ENCODE data around the gene DGKH.
A peak's percentile ranks its signal among the peaks of the same experiment; 100 is the strongest.

Gene DGKH

GRCh38 chr13:42057918-42058530 lies 9.6 kb downstream of the DGKH start:
- Histone ChIP-seq H3K27me3 (ENCODE audit: control insufficient read depth in 3 of 3, insufficient read depth in 3 of 3, low read depth in 1 of 3, low read length in 3 of 3) (no peaks in the 10 kb centered on the region), H3K4me1 (ENCODE audit: control insufficient read depth in 2 of 2, insufficient read depth in 1 of 2, low read depth in 1 of 2, low read length in 2 of 2) (no peaks in the 10 kb centered on the region), H2BK120ac (ENCODE audit: low read depth, low read length) (no peak overlapping the region), H3K27ac (replicated peaks; ENCODE audit: low read length) (no peak overlapping the region), H3K18ac (ENCODE audit: low read length) (no peak overlapping the region), H3K4me3 (ENCODE audit: low read length in 2 of 2) (no peak overlapping the region), H3K4me2 (ENCODE audit: insufficient read depth, low read length, poor library complexity, severe bottlenecking) (no peak overlapping the region), H3K23ac (ENCODE audit: low read depth, low read length, poor library complexity) (no peak overlapping the region), H4K8ac (ENCODE audit: low read depth, low read length) (no peak overlapping the region), H2AK5ac (ENCODE audit: low read depth, low read length) (no peak overlapping the region), H2BK12ac (ENCODE audit: low read length) (no peak overlapping the region), H3K9me3 (replicated peaks in 1 of 2; ENCODE audit: control insufficient read depth in 2 of 2, insufficient read depth in 1 of 2, low read depth in 1 of 2, low read length in 2 of 2) (peaks cover 0 to 7% of the 10 kb centered on the region in 2 donors), H3K14ac (ENCODE audit: low read length) (no peak overlapping the region), H2BK5ac (ENCODE audit: low read length) (no peak overlapping the region), H2AFZ (ENCODE audit: low read length) (no peak overlapping the region), H3K4ac (ENCODE audit: low read length) (no peak overlapping the region), H3K9ac (ENCODE audit: low read depth, low read length, poor library complexity) (no peak overlapping the region), H2BK15ac (ENCODE audit: low read length) (no peak overlapping the region), H3K36me3 (replicated peaks in 1 of 2; ENCODE audit: control insufficient read depth in 2 of 2, insufficient read depth in 2 of 2, low read length in 2 of 2) (peaks cover 1 to 10% of the 10 kb centered on the region in 2 donors), H4K91ac (ENCODE audit: low read depth, low read length, poor library complexity) (no peak overlapping the region), H3K79me1 (ENCODE audit: low read depth, low read length) (no peaks in the 10 kb centered on the region)
- WGBS, 2 donors (ENCODE audit: extremely low coverage in 2 of 2, insufficient read length in 2 of 2, insufficient replicate concordance in 1 of 2): no CpG with 5 or more reads among the region's 2 CpGs
- DNase-seq (ENCODE audit: low spot score): no peak

GRCh38 chr13:42061943-42062342 lies 13.5 kb downstream of the DGKH start:
- no peak overlapping the region for H3K18ac ChIP-seq (ENCODE audit: low read length)
- H3K9me3 ChIP-seq (replicated peaks in 1 of 2; ENCODE audit: control insufficient read depth in 2 of 2, insufficient read depth in 1 of 2, low read depth in 1 of 2, low read length in 2 of 2): peaks cover 0 to 10% of the 10 kb centered on the region in 2 donors
- H3K4ac ChIP-seq (ENCODE audit: low read length): no peak overlapping the region
- H2BK12ac ChIP-seq (ENCODE audit: low read length): no peak overlapping the region
- H3K4me2 ChIP-seq (ENCODE audit: insufficient read depth, low read length, poor library complexity, severe bottlenecking): no peak overlapping the region
- H3K4me1 ChIP-seq (ENCODE audit: control insufficient read depth in 2 of 2, insufficient read depth in 1 of 2, low read depth in 1 of 2, low read length in 2 of 2): peaks cover 0 to 2% of the 10 kb centered on the region in 2 donors
- H3K27me3 ChIP-seq (ENCODE audit: control insufficient read depth in 3 of 3, insufficient read depth in 3 of 3, low read depth in 1 of 3, low read length in 3 of 3): no peaks in the 10 kb centered on the region
- no peak overlapping the region for H2BK120ac ChIP-seq (ENCODE audit: low read depth, low read length)
- peaks cover 9 to 30% of the 10 kb centered on the region in 2 donors for H3K36me3 ChIP-seq (replicated peaks in 1 of 2; ENCODE audit: control insufficient read depth in 2 of 2, insufficient read depth in 2 of 2, low read length in 2 of 2)
- H2BK15ac ChIP-seq (ENCODE audit: low read length): no peak overlapping the region
- H3K14ac ChIP-seq (ENCODE audit: low read length): no peak overlapping the region
- H3K27ac ChIP-seq (replicated peaks; ENCODE audit: low read length): no peak overlapping the region
- H3K9ac ChIP-seq (ENCODE audit: low read depth, low read length, poor library complexity): no peak overlapping the region
- DNase-seq (ENCODE audit: low spot score): no peak
- H2AFZ ChIP-seq (ENCODE audit: low read length): no peak overlapping the region
- H2AK5ac ChIP-seq (ENCODE audit: low read depth, low read length): no peak overlapping the region
- no peak overlapping the region for H2BK5ac ChIP-seq (ENCODE audit: low read length)
- no peaks in the 10 kb centered on the region for H3K79me1 ChIP-seq (ENCODE audit: low read depth, low read length)
- no peak overlapping the region for H3K23ac ChIP-seq (ENCODE audit: low read depth, low read length, poor library complexity)
- no peak overlapping the region for H4K8ac ChIP-seq (ENCODE audit: low read depth, low read length)
- H4K91ac ChIP-seq (ENCODE audit: low read depth, low read length, poor library complexity): no peak overlapping the region
- no peak overlapping the region for H3K4me3 ChIP-seq (ENCODE audit: low read length in 2 of 2)

- H3K36me3 ChIP-seq (replicated peaks in 1 of 2; ENCODE audit: control insufficient read depth in 2 of 2, insufficient read depth in 2 of 2, low read length in 2 of 2): peaks cover 9 to 32% of the 10 kb centered on the region in 2 donors
- no peak overlapping the region for H3K27ac ChIP-seq (replicated peaks; ENCODE audit: low read length)
- H2BK12ac ChIP-seq (ENCODE audit: low read length): no peak overlapping the region
- H2AFZ ChIP-seq (ENCODE audit: low read length): no peak overlapping the region
- H2BK5ac ChIP-seq (ENCODE audit: low read length): no peak overlapping the region
- peaks cover 0 to 10% of the 10 kb centered on the region in 2 donors for H3K9me3 ChIP-seq (replicated peaks in 1 of 2; ENCODE audit: control insufficient read depth in 2 of 2, insufficient read depth in 1 of 2, low read depth in 1 of 2, low read length in 2 of 2)
- no peak overlapping the region for H2BK120ac ChIP-seq (ENCODE audit: low read depth, low read length)
- no peak overlapping the region for H2AK5ac ChIP-seq (ENCODE audit: low read depth, low read length)
- no peak overlapping the region for H2BK15ac ChIP-seq (ENCODE audit: low read length)
- no peak overlapping the region for H3K14ac ChIP-seq (ENCODE audit: low read length)
- no peak overlapping the region for H3K4ac ChIP-seq (ENCODE audit: low read length)
- no peak overlapping the region for H4K8ac ChIP-seq (ENCODE audit: low read depth, low read length)
- H4K91ac ChIP-seq (ENCODE audit: low read depth, low read length, poor library complexity): no peak overlapping the region
- no peak overlapping the region for H3K4me2 ChIP-seq (ENCODE audit: insufficient read depth, low read length, poor library complexity, severe bottlenecking)
- DNase-seq (ENCODE audit: low spot score): no peak
- WGBS, 2 donors (ENCODE audit: extremely low coverage in 2 of 2, insufficient read length in 2 of 2, insufficient replicate concordance in 1 of 2): no CpG with 5 or more reads among the region's 2 CpGs
- H3K4me1 ChIP-seq (ENCODE audit: control insufficient read depth in 2 of 2, insufficient read depth in 1 of 2, low read depth in 1 of 2, low read length in 2 of 2): peaks cover 0 to 2% of the 10 kb centered on the region in 2 donors
- H3K4me3 ChIP-seq (ENCODE audit: low read length in 2 of 2): no peak overlapping the region
- H3K27me3 ChIP-seq (ENCODE audit: control insufficient read depth in 3 of 3, insufficient read depth in 3 of 3, low read depth in 1 of 3, low read length in 3 of 3): no peaks in the 10 kb centered on the region
- H3K18ac ChIP-seq (ENCODE audit: low read length): no peak overlapping the region
- H3K23ac ChIP-seq (ENCODE audit: low read depth, low read length, poor library complexity): no peak overlapping the region
- no peaks in the 10 kb centered on the region for H3K79me1 ChIP-seq (ENCODE audit: low read depth, low read length)
- H3K9ac ChIP-seq (ENCODE audit: low read depth, low read length, poor library complexity): no peak overlapping the region
Measured at GRCh38 chr13:42063105-42063504, 14.7 kb downstream of the DGKH start.

GRCh38 chr13:42064259-42064658 lies 15.8 kb downstream of the DGKH start:
- no peak overlapping the region for H3K9ac ChIP-seq (ENCODE audit: low read depth, low read length, poor library complexity)
- no peak overlapping the region for H2BK120ac ChIP-seq (ENCODE audit: low read depth, low read length)
- no peak overlapping the region for H3K4ac ChIP-seq (ENCODE audit: low read length)
- H3K4me2 ChIP-seq (ENCODE audit: insufficient read depth, low read length, poor library complexity, severe bottlenecking): no peak overlapping the region
- no peak overlapping the region for H3K27ac ChIP-seq (replicated peaks; ENCODE audit: low read length)
- H3K27me3 ChIP-seq (ENCODE audit: control insufficient read depth in 3 of 3, insufficient read depth in 3 of 3, low read depth in 1 of 3, low read length in 3 of 3): no peaks in the 10 kb centered on the region
- no peak overlapping the region for H2AFZ ChIP-seq (ENCODE audit: low read length)
- H2BK5ac ChIP-seq (ENCODE audit: low read length): no peak overlapping the region
- H3K9me3 ChIP-seq (replicated peaks in 1 of 2; ENCODE audit: control insufficient read depth in 2 of 2, insufficient read depth in 1 of 2, low read depth in 1 of 2, low read length in 2 of 2): peaks cover 0 to 2% of the 10 kb centered on the region in 2 donors
- no CpG with 5 or more reads among the region's 6 CpGs for WGBS, 2 donors (ENCODE audit: extremely low coverage in 2 of 2, insufficient read length in 2 of 2, insufficient replicate concordance in 1 of 2)
- no peak overlapping the region for H2AK5ac ChIP-seq (ENCODE audit: low read depth, low read length)
- H3K18ac ChIP-seq (ENCODE audit: low read length): no peak overlapping the region
- H4K8ac ChIP-seq (ENCODE audit: low read depth, low read length): no peak overlapping the region
- no peak overlapping the region for H3K23ac ChIP-seq (ENCODE audit: low read depth, low read length, poor library complexity)
- H2BK12ac ChIP-seq (ENCODE audit: low read length): no peak overlapping the region
- H3K4me1 ChIP-seq (ENCODE audit: control insufficient read depth in 2 of 2, insufficient read depth in 1 of 2, low read depth in 1 of 2, low read length in 2 of 2): peaks cover 0 to 2% of the 10 kb centered on the region in 2 donors
- no peak for DNase-seq (ENCODE audit: low spot score)
- H3K14ac ChIP-seq (ENCODE audit: low read length): no peak overlapping the region
- no peak overlapping the region for H4K91ac ChIP-seq (ENCODE audit: low read depth, low read length, poor library complexity)
- peak overlapping the region in 1 of 2 donors; percentile 62 for H3K4me3 ChIP-seq (ENCODE audit: low read length in 2 of 2)
- H2BK15ac ChIP-seq (ENCODE audit: low read length): no peak overlapping the region
- H3K36me3 ChIP-seq (replicated peaks in 1 of 2; ENCODE audit: control insufficient read depth in 2 of 2, insufficient read depth in 2 of 2, low read length in 2 of 2): peaks cover 9 to 26% of the 10 kb centered on the region in 2 donors
- H3K79me1 ChIP-seq (ENCODE audit: low read depth, low read length): no peaks in the 10 kb centered on the region

All from neuronal stem cell (in vitro differentiated cells).